Parathyroid adenoma (tissue), 2 donors: Measurements from ENCODE around the gene CDC42BPA.
"Not testable (repeated sequence)": the region's sequence is repeated elsewhere in the genome, so short reads cannot be mapped to it uniquely, and the experiment has no call there.

Experiments used
- H2AFZ ChIP-seq: fragments of 300-600 bp; sonication (generic); one replicate; pipeline ENCODE4 v1.7.0; 2017; ENCODE audit warnings: antibody characterized with exemption, mild to moderate bottlenecking
- H3K27ac ChIP-seq: fragments of 300-600 bp; sonication (generic); one replicate; pipeline ENCODE4 v1.7.0; 2017
- H3K27me3 ChIP-seq: fragments of 300-600 bp; sonication (generic); one replicate; pipeline ENCODE4 v1.7.0; 2017; ENCODE audit warnings: low read length; ENCODE audit not compliant: control insufficient read depth, insufficient read depth
- H3K36me3 ChIP-seq: fragments of 300-600 bp; sonication (generic); one replicate; pipeline ENCODE4 v1.7.0; 2017; ENCODE audit warnings: low read length; ENCODE audit not compliant: control insufficient read depth, insufficient read depth
- H3K4me1 ChIP-seq: fragments of 300-600 bp; sonication (generic); one replicate; pipeline ENCODE4 v1.7.0; 2017; ENCODE audit warnings: control low read depth
- H3K4me2 ChIP-seq: fragments of 300-600 bp; sonication (generic); one replicate; pipeline ENCODE4 v1.7.0; 2017; ENCODE audit warnings: low read length
- H3K4me3 ChIP-seq: fragments of 300-600 bp; sonication (generic); one replicate; pipeline ENCODE4 v1.7.0; 2017; ENCODE audit warnings: low read depth, low read length
- H3K79me2 ChIP-seq: fragments of 300-600 bp; sonication (generic); one replicate; pipeline ENCODE4 v1.7.0; 2017; ENCODE audit warnings: control low read depth
- H3K9ac ChIP-seq: fragments of 300-600 bp; sonication (generic); one replicate; pipeline ENCODE4 v1.7.0; 2017; ENCODE audit warnings: mild to moderate bottlenecking
- H3K9me3 ChIP-seq: fragments of 300-600 bp; sonication (generic); one replicate; pipeline ENCODE4 v1.7.0; 2017; ENCODE audit warnings: low read length; ENCODE audit not compliant: control insufficient read depth
- TF ChIP-seq, protein P1 (sequence below): fragments of 300-600 bp; sonication (generic); IDR thresholded peaks from one replicate; pipeline ENCODE4 v1.7.0; 2017; ENCODE audit warnings: antibody characterized with exemption, mild to moderate bottlenecking
- donor health status: primary hyperparathyroidism.

CDC42BPA gene

DNA sequence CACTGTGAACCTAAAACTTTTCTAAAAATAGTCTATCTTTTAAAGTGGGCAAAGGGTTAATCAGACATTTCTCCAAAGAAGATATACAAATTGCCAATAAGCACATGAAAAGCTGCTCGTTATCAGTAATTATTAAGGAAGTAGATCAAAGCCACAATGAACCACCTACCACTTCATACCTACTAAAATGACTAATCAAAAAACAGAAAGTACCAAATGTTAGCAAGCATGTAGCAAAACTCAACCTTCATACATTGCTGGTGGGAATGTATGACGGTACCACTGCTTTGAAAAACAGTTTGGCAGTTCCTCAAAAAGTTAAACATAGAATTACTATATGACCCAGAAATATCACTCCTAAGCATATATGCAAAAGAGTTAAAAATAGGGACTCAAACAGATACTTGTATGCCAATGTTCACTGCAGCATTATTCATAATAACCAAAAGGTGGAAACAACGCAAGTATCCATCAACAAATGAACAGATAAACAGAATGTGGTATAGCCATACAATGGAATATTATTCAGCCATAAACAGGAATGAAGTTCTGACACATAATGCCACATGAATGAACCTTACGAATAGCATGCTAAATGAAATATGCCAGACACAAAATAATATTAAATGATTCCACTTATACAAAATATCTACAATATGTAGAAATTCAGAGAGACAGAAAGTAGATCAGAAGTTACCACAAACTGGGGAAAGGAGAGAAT, 21.1 kb downstream of the CDC42BPA start:
- TF ChIP-seq, protein P1, sequence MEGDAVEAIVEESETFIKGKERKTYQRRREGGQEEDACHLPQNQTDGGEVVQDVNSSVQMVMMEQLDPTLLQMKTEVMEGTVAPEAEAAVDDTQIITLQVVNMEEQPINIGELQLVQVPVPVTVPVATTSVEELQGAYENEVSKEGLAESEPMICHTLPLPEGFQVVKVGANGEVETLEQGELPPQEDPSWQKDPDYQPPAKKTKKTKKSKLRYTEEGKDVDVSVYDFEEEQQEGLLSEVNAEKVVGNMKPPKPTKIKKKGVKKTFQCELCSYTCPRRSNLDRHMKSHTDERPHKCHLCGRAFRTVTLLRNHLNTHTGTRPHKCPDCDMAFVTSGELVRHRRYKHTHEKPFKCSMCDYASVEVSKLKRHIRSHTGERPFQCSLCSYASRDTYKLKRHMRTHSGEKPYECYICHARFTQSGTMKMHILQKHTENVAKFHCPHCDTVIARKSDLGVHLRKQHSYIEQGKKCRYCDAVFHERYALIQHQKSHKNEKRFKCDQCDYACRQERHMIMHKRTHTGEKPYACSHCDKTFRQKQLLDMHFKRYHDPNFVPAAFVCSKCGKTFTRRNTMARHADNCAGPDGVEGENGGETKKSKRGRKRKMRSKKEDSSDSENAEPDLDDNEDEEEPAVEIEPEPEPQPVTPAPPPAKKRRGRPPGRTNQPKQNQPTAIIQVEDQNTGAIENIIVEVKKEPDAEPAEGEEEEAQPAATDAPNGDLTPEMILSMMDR, result no peak
- Histone ChIP-seq H2AFZ (no peak overlapping the region), H3K36me3 (no peaks in the 10 kb centered on the region), H3K4me2 (no peak overlapping the region), H3K27ac (no peak overlapping the region), H3K4me3 (no peak overlapping the region), H3K9ac (no peak overlapping the region), H3K9me3 (no peaks in the 10 kb centered on the region), H3K27me3 (no peaks in the 10 kb centered on the region), H3K79me2 (peaks cover 4% of the 10 kb centered on the region), H3K4me1 (no peaks in the 10 kb centered on the region)

DNA sequence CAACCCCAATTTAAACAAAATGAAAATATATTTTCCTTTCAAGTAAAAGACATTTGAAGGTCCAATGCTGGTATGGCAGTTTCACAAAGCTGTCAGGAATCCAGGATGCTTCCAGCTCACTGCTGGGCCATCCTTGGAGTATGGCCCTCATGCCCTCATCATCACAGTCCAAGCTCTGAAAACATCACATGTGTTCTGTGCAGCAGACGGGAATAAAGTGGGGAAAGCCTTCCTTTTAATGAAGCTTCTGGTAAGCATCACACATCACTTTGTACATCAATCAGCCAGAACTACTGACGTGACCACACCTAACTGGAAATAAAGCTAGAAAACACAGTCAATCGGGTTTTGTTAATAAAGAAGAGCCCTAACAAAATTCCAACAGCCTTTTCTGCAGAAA, 22.7 kb downstream of the CDC42BPA start:
- Histone ChIP-seq H3K4me2 (no peak overlapping the region), H3K4me3 (no peak overlapping the region), H3K4me1 (no peaks in the 10 kb centered on the region), H3K9ac (no peak overlapping the region), H3K9me3 (no peaks in the 10 kb centered on the region), H2AFZ (no peak overlapping the region), H3K27me3 (no peaks in the 10 kb centered on the region), H3K79me2 (peaks cover 12% of the 10 kb centered on the region), H3K27ac (no peak overlapping the region), H3K36me3 (no peaks in the 10 kb centered on the region)
- TF ChIP-seq, protein P1, result no peak

DNA sequence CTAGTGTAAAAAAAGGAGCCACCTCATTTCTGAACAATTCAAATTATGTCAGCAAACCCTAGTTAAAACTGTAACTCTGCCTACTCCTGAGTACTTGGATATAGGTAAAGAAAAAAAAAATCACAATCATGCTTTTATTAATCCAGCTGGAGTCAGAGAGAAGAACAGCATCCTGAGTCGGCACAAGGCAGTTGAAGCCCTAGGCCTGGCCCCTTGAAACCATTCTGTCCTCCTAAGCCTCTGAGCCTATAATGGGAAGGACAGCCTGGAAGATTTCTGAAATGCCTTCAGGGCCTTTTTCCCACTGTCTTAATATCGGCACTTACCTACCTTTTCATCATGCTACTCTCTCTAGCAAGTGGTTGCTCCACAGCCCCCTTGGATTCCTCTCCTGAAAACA, 32.5 kb downstream of the CDC42BPA start:
- Histone ChIP-seq H3K4me1 (no peaks in the 10 kb centered on the region), H3K4me2 (no peak overlapping the region), H3K27me3 (no peaks in the 10 kb centered on the region), H3K36me3 (no peaks in the 10 kb centered on the region), H3K79me2 (peaks cover 13% of the 10 kb centered on the region), H3K4me3 (no peak overlapping the region), H3K9ac (no peak overlapping the region), H3K27ac (no peak overlapping the region), H2AFZ (no peak overlapping the region), H3K9me3 (no peaks in the 10 kb centered on the region)
- TF ChIP-seq, protein P1, result no peak

DNA sequence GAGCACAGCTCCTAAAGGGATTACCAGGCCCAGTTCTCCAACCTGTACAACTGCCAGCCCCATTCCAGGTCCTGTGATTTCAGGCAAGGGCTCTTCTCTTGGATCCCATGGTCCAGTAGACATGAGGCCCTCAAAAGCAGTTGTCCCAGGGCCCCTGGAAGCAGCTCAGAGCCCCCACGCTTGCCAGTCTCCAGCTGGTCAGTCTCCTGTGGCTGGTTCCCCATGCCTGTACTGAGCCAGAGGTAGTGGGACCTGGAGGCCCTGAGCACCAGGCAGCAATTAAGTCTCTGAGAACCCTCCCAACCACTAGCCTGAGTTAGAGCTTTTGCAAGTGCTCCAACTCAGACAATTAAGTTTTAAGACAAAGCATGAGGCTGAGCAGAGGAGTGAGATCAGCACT, 36.9 kb downstream of the CDC42BPA start:
- Histone ChIP-seq H3K4me3 (no peak overlapping the region), H3K27me3 (no peaks in the 10 kb centered on the region), H3K9ac (no peak overlapping the region), H3K27ac (no peak overlapping the region), H3K4me1 (no peaks in the 10 kb centered on the region), H3K4me2 (no peak overlapping the region), H2AFZ (no peak overlapping the region), H3K9me3 (no peaks in the 10 kb centered on the region), H3K79me2 (peaks cover 5% of the 10 kb centered on the region), H3K36me3 (no peaks in the 10 kb centered on the region)
- TF ChIP-seq, protein P1, result no peak

DNA sequence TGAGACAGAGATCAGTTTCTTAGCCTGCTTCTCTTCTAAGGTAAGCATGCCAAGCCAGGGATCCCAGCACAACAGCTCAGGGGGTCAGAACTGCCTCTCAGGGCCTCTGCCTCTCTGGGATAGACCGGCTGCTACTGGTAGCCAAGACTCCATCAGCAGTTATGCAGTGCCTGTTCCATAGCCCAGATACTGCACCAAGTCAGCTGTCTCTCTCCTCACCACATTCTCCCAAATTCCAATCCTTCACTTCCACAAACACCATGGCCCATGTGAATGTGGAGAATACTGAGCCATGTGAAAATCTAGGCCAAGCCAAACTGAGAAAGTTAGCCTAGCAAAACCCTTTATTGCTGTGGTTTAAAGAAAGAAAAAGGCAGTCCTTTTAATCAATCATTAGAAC, 37.5 kb downstream of the CDC42BPA start:
- Histone ChIP-seq H3K36me3 (no peaks in the 10 kb centered on the region), H3K9ac (no peak overlapping the region), H3K4me1 (no peaks in the 10 kb centered on the region), H3K4me3 (no peak overlapping the region), H2AFZ (no peak overlapping the region), H3K9me3 (no peaks in the 10 kb centered on the region), H3K79me2 (peaks cover 5% of the 10 kb centered on the region), H3K27me3 (no peaks in the 10 kb centered on the region), H3K4me2 (no peak overlapping the region), H3K27ac (no peak overlapping the region)
- TF ChIP-seq, protein P1, result no peak

DNA sequence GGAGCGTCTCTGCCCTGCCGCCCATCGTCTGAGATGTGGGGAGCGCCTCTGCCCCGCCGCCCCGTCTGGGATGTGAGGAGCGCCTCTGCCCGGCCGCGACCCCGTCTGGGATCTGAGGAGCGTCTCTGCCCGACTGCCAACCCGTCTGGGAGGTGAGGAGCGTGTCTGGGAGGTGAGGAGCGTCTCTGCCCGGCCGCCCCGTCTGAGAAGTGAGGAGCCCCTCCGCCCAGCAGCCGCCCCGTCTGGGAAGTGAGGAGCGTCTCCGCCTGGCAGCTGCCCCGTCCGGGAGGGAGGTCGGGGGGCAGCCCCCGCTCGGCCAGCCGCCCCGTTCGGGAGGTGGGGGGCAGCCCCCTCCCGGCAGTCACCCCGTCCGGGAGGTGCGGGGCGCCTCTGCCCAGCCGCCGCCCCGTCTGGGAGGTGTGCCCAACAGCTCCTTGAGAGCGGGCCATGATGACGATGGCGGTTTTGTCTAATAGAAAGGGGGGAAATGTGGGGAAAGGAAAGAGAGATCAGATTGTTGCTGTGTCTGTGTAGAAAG, 42.1 kb downstream of the CDC42BPA start:
- H3K9me3 ChIP-seq, H3K27me3 ChIP-seq, H3K36me3 ChIP-seq, H3K27ac ChIP-seq, H3K4me2 ChIP-seq, H3K4me3 ChIP-seq, H3K79me2 ChIP-seq, H3K4me1 ChIP-seq, H2AFZ ChIP-seq, H3K9ac ChIP-seq: not testable (repeated sequence)
